ENCODE measurements around the gene NOXRED1. TPM values are rescaled to one million over a fixed set of nuclear protein-coding genes. Genes with fewer than 3 reads are reported as not detected.
A peak's percentile ranks its signal among the peaks of the same experiment; 100 is the strongest.
"Not testable (repeated sequence)": the region's sequence is repeated elsewhere in the genome, so short reads cannot be mapped to it uniquely, and the experiment has no call there.

Gene NOXRED1
- total RNA-seq, 1 experiment from 2014 or later = 0.41 TPM

- no peak overlapping the region for H3K4me3 ChIP-seq (ENCODE audit: low read depth, low read length)
- H3K9me3 ChIP-seq = no peaks in the 10 kb centered on the region
- no peaks in the 10 kb centered on the region for H3K4me1 ChIP-seq
- no peaks in the 10 kb centered on the region for H3K4me1 Mint-ChIP-seq (ENCODE audit: low read depth, unreplicated experiment)
- H3K27me3 ChIP-seq (replicated peaks; ENCODE audit: control insufficient read depth, insufficient read depth, low read length) = no peaks in the 10 kb centered on the region
- H3K27me3 Mint-ChIP-seq (ENCODE audit: insufficient read depth, unreplicated experiment) = no peaks in the 10 kb centered on the region
- H3K4me3 Mint-ChIP-seq (ENCODE audit: unreplicated experiment) = no peak overlapping the region
- DNase-seq = no peak
- intact Hi-C loops (cut with micrococcal nuclease; ENCODE audit: unreplicated experiment) = no loop called here
- ChIA-PET POLR2A (no interaction called here), CTCF (no interaction called here)
- H3K36me3 ChIP-seq (ENCODE audit: control insufficient read depth, insufficient read depth, low read length) = no peaks in the 10 kb centered on the region
- TF ChIP-seq CTCF (IDR thresholded peaks at IDR 0.05; ENCODE audit: insufficient read depth in 1 of 2, low read depth in 1 of 2, low read length in 1 of 2, severe bottlenecking in 1 of 2, unreplicated experiment in 1 of 2) = no peak
- peaks cover 4% of the 10 kb centered on the region for H3K36me3 Mint-ChIP-seq (ENCODE audit: insufficient read depth, unreplicated experiment)
- H3K9me3 Mint-ChIP-seq (ENCODE audit: unreplicated experiment) = peaks cover 24% of the 10 kb centered on the region
- no peak overlapping the region for H3K27ac Mint-ChIP-seq (ENCODE audit: unreplicated experiment)
- BruUV-seq (replicated peaks) = no TSS peak
Measured at GRCh38 chr14:77416836-77417235, 6.5 kb downstream of the NOXRED1 start.

GRCh38 chr14:77416098-77416497 lies 7.2 kb downstream of the NOXRED1 start:
- H3K4me1 ChIP-seq; BruUV-seq (replicated peaks); intact Hi-C loops (cut with micrococcal nuclease; ENCODE audit: unreplicated experiment); H3K4me3 ChIP-seq (ENCODE audit: low read depth, low read length); H3K27me3 ChIP-seq (replicated peaks; ENCODE audit: control insufficient read depth, insufficient read depth, low read length); H3K4me1 Mint-ChIP-seq (ENCODE audit: low read depth, unreplicated experiment); H3K36me3 Mint-ChIP-seq (ENCODE audit: insufficient read depth, unreplicated experiment); CTCF ChIA-PET; H3K36me3 ChIP-seq (ENCODE audit: control insufficient read depth, insufficient read depth, low read length); H3K27ac Mint-ChIP-seq (ENCODE audit: unreplicated experiment); POLR2A ChIA-PET; H3K9me3 ChIP-seq; H3K4me3 Mint-ChIP-seq (ENCODE audit: unreplicated experiment); H3K27me3 Mint-ChIP-seq (ENCODE audit: insufficient read depth, unreplicated experiment); DNase-seq: not testable (repeated sequence)
- H3K9me3 Mint-ChIP-seq (ENCODE audit: unreplicated experiment) = peaks cover 24% of the 10 kb centered on the region

GRCh38 chr14:77415403-77416030 lies 7.8 kb downstream of the NOXRED1 start:
- H3K4me1 Mint-ChIP-seq (ENCODE audit: low read depth, unreplicated experiment); H3K36me3 Mint-ChIP-seq (ENCODE audit: insufficient read depth, unreplicated experiment); H3K27ac Mint-ChIP-seq (ENCODE audit: unreplicated experiment); H3K27me3 ChIP-seq (replicated peaks; ENCODE audit: control insufficient read depth, insufficient read depth, low read length); H3K9me3 ChIP-seq; BruUV-seq (replicated peaks); H3K27me3 Mint-ChIP-seq (ENCODE audit: insufficient read depth, unreplicated experiment); intact Hi-C loops (cut with micrococcal nuclease; ENCODE audit: unreplicated experiment); H3K36me3 ChIP-seq (ENCODE audit: control insufficient read depth, insufficient read depth, low read length); H3K4me3 ChIP-seq (ENCODE audit: low read depth, low read length); H3K4me1 ChIP-seq; DNase-seq; H3K4me3 Mint-ChIP-seq (ENCODE audit: unreplicated experiment); CTCF ChIA-PET; POLR2A ChIA-PET: not testable (repeated sequence)
- H3K9me3 Mint-ChIP-seq (ENCODE audit: unreplicated experiment) = peaks cover 24% of the 10 kb centered on the region

GRCh38 chr14:77409131-77409533 lies 14.2 kb downstream of the NOXRED1 start:
- Mint-ChIP-seq H3K27ac (ENCODE audit: unreplicated experiment) (no peak overlapping the region), H3K27me3 (ENCODE audit: insufficient read depth, unreplicated experiment) (no peaks in the 10 kb centered on the region), H3K4me1 (ENCODE audit: low read depth, unreplicated experiment) (no peaks in the 10 kb centered on the region), H3K9me3 (ENCODE audit: unreplicated experiment) (no peaks in the 10 kb centered on the region), H3K4me3 (ENCODE audit: unreplicated experiment) (no peak overlapping the region), H3K36me3 (ENCODE audit: insufficient read depth, unreplicated experiment) (no peaks in the 10 kb centered on the region)
- TF ChIP-seq CTCF (IDR thresholded peaks at IDR 0.05; ENCODE audit: insufficient read depth in 1 of 2, low read depth in 1 of 2, low read length in 1 of 2, severe bottlenecking in 1 of 2, unreplicated experiment in 1 of 2) = peak; percentile 45 to 61
- Histone ChIP-seq H3K9me3 (no peaks in the 10 kb centered on the region), H3K4me3 (ENCODE audit: low read depth, low read length) (no peak overlapping the region), H3K36me3 (ENCODE audit: control insufficient read depth, insufficient read depth, low read length) (no peaks in the 10 kb centered on the region), H3K27me3 (replicated peaks; ENCODE audit: control insufficient read depth, insufficient read depth, low read length) (no peaks in the 10 kb centered on the region), H3K4me1 (no peaks in the 10 kb centered on the region)
- intact Hi-C loops (cut with micrococcal nuclease; ENCODE audit: unreplicated experiment) = loop anchor here (2.0 kb wide), 1 partner anchor 82 kb away; no protein-coding TSS in a partner anchor
- BruUV-seq (replicated peaks) = no TSS peak
- CTCF ChIA-PET = interaction anchor here (0.5 to 1.3 kb wide), 5 partner anchors 32 to 108 kb away, joined by 3 to 6 read pairs (median 3); partner anchors contain the start of genes SAMD15 and TMED8
- peak; percentile 38 to 42 for DNase-seq
- POLR2A ChIA-PET = no interaction called here

All from Caco-2 (cell line).